NCI-H82 (cell line): ENCODE measurements around the gene AGAP1.
A peak's percentile ranks its signal among the peaks of the same experiment; 100 is the strongest.
"Not testable (repeated sequence)": the region's sequence is repeated elsewhere in the genome, so short reads cannot be mapped to it uniquely, and the experiment has no call there.

ENCODE experiments used
- DNase-seq: peaks from one replicate; lab custom pipeline; 2025; lab: John Stamatoyannopoulos, UW

The AGAP1 gene

DNA sequence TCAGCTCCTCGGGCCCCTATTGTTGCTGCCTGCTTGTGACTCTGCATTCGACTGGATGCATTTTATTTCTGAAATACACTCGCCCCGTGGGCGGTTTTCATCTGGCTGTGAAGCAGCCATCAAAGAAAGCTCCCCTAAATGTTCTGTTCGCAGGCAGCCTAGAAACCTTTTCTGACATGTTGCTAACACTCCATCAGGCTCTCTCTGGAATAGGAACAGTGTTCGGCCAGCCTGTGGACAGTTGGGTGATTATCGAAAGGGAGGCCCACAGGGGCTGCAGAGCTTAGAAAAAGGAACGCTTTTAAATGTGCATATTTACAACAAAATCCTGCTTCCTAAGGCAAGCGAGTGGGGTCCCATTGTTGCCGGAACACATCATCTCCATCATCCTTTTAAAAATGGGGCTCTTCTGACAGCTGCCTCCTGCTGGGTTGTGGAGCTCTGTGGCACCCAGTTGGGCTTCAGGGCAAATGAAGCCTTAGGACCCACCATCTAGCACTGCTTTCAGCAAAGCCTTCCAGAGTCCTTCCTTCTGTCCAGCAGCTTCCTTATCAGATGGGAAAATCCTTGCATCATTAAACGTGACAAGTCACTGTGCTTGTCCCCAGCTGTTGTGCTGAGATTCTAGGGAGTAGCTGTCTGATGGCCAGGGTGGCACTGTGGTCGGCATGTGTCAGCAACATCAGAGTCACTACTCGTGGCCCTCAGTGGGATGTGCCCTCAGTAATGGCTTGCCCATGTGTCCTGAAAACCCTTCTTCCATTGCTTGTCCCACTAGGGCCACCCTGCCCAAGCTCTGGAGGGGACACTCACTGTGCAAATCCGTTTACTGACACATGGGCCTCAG lies 571.7 kb downstream of the AGAP1 start:
- DNase-seq = no peak

DNA sequence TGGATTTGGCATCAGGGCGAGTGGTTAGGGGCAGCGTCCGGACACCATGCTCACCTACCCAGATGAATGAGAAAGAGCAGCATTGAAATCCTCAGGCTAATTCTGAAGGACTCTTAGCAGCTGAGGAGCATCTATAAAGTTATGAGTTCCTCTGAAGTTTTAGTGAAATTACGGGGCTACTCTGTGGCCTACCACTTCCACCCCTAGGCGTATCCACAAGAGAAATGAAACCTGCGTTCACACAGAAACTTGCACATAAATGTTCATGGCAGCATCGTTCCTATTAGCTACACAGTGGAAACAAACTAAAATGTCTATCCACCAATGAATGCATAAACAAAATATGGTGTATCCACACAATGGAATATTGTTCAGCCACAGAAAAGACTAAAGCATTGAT lies 576.4 kb downstream of the AGAP1 start:
- no peak for DNase-seq

DNA sequence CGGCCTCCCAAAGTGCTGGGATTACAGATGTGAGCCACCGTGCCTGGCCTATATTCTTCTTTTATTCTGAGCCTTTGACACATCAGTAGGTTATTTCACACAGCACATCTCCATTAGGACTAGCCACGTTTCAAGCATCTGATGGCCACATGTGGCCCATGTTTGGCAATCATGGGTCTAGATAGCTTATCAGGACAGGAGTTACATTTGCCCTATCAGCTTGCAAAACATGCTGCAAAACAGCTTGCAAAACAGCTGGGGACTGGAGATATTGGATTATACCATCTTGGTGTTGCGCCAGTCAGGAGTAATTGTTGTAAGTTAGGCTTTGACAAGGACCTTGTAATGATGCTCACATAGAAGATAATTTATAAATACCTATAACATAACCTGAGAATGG lies 579.4 kb downstream of the AGAP1 start:
- peak; percentile 85 for DNase-seq

DNA sequence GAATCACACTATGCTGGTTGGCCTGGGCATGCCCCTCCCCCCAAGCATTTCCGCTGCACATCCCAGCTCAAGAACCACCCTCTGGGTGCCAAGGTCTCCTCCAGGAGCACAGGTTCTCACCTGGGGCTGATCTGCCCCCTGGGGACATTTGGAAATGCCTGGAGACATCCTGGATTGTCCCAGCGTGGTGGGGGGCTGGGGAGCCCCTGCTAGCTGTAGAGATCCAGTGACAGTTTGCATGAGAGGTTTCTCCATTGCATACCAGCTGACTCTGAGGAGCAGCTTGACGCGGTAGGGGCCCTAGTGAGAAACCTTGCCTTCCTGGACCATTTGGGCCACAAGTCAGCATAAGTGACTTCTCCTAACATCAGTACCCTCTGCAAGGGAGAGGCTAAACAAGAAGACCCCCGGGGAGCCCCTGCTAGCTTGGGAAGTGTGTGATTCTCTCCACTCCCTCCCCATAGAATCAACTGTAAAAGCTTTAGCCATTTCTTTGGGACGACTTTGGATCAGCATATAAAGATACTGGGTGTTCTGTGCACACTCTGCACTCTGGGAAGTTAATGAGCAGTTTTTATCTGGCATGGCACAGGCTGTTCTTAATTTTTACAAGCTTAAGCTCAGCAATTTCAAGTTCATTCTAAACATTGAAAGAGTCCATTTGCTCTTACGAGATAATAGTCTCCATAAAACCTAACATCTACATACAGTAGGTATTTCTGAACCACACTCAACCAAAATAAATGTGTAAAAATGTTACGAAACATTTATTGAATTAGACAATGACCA lies 580.2 kb downstream of the AGAP1 start:
- DNase-seq = no peak

DNA sequence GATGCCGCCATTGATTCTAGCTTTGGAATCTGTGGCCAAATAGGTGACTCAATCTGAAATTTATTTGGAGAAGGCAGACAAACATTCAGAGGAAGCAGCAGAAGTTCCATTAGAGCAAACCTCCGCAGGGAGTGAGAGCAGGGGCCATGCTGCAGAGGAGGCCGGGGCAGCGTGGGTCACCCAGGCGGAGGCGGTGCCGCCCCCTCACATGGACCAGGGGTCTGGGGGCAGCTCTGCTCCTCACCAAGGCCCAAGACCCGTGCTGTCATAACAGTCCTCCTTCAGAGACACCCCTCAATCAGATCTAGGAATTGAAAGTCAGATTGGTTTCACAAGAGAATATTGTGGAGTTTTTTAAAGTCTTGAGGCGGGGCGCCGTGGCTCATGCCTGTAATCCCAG lies 582.0 kb downstream of the AGAP1 start:
- no peak for DNase-seq

DNA sequence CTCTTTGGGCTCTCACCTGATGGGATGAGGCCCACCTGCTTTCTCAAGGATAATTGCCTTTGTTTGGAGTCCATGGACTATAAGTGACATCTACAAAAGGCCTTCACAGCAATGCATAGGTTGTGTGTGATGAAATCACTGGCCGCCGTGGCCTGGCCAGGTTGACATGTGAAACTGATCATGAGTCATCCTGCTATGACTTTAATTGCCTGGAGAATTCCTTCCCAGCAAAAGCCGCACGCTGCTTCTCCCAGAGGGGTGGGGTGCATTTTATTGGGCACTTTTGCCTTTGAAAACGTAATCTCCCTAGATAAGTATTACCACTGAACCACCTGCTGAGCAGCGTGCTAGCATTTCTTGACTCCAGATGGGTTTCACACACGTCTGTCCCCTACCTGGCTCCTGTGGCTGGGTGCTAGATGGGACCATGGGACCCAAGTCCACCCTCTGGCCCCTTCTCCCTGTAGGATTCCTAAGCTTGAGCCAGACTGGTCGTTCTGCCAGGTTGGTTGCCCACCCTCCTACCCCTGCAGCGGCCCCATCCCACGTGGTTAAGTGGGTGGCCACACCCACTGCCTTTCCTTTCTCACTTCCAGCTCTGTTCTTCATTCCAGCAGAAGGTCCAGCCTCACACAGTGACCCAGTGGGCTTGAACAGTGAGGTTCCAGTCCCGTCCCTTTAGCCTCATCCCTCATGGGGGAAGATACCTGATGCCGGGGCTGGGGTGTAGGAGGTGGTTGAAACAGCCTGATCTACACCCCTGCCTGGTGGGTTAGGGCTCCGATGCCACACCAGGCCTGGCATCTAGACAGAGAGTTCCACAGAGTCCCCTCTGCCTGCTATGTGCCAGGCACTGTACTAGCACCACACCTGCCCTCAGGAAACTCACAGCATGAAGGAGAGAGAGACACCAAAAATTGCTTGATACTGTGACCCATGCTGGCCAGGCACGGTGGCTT lies 584.7 kb downstream of the AGAP1 start:
- no peak for DNase-seq

DNA sequence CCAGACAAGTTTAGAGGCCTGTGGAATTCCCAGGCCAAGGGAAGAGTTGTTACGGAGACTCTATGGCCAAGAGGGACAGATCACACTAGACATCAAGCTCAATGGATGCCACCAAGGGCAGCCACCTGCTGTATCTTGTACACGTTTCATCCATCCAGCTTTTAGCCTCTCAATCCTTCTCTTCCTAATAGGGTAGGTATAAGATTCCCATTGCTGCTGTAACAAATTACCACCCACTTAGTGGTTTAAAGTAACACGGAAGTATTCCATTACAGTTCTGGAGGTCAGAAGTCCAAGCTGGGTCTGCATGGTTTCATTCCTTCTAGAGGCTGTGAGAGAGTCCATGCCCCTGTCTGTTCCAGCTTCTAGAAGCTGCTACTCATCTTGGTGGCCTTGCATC lies 586.6 kb downstream of the AGAP1 start:
- DNase-seq = no peak

DNA sequence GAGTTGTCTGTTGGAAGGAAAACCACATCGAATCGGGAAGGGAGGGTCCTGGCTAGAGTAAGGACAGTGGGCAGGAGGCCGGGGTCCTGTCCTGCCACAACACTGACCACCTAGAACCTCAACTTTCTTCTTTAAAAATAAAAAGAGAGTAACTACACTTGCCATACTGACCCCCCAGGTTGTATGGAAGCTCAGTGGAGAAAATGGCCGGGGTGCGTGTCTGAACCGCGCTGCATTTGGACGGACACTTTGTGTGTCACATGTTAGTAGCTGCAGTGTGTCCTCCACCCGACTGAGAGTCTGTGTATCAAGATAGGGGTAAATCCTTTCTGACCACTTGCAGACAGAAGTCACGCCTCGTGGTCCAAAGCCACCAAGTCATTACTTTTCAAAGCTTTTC lies 587.3 kb downstream of the AGAP1 start:
- no peak for DNase-seq

DNA sequence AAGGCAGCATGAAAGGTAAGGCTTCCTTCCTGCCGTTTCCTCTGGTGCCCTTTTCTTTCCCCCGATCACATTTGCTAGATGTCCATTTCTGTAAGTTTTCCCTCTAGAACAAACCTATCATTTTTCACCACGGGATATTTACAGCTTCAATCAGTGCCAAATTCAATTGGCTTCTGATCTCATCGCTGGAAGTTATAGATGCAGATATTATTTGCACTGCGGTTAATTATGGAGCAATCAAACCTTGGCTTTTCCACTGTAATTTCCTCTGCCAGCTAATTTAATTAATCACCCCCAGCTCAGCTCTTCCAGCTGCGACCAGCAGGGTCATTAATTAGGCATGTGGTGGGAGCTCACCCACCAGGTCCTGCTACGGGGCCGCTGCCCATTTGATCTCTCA lies 588.2 kb downstream of the AGAP1 start:
- DNase-seq = peak; percentile 15

DNA sequence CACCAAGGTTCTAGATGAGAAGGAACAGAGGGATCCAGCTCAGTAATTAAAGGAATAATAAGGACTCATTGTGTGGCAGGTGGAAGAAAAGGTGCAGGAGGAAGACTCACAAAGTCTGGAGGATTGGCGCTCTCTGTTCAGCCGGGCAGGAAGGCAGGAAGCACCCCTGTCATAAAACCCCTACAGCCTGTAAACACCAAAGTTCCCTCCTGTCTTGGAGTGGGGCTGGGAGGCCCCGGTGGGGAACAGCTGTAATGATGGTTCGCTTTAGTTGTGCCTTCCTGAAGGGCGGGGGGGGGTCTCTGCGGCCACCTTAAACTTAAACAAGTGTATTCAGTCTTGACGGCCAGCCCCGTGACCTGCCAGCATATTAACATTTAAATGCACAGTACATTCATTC lies 590.1 kb downstream of the AGAP1 start:
- DNase-seq = no peak

DNA sequence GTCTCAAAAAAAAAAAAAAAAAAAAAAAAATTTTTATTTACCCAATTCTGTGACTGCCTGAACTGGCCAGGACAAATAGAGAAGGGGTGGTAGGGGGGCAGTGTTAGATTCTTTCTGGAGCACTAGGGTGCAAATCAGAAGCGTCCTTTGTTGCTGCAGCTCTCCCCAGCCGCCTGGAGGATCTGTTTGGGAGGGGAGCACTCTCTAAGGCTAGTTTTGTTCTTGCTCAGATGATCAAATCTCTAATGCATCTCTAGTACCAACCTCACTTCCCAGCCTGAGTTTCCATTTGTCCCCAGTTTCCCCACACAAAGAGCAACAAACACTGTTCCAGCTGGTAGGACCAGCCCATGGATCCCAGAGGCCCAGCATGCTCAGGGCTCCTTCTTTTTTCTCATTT lies 591.4 kb downstream of the AGAP1 start:
- DNase-seq = no peak

DNA sequence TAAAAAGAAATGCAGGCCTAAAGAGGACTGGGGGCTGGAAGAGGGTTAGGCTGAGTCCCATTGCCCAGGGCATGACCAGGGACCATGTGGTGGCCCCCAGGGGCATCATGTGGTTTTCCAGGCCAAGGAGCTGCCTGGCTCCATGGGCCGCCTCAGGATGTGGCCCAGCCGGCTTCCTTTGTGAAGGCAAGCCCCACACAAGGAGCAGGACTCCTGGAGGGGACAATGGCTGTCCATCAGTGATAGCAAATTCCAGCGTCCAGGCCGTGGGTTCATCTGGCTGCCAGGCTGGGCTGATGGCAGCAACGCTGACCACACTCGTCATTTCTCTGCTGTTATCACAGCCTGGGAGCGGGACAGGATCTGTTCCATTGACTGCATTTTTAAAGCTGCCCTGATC lies 591.8 kb downstream of the AGAP1 start:
- DNase-seq = no peak

DNA sequence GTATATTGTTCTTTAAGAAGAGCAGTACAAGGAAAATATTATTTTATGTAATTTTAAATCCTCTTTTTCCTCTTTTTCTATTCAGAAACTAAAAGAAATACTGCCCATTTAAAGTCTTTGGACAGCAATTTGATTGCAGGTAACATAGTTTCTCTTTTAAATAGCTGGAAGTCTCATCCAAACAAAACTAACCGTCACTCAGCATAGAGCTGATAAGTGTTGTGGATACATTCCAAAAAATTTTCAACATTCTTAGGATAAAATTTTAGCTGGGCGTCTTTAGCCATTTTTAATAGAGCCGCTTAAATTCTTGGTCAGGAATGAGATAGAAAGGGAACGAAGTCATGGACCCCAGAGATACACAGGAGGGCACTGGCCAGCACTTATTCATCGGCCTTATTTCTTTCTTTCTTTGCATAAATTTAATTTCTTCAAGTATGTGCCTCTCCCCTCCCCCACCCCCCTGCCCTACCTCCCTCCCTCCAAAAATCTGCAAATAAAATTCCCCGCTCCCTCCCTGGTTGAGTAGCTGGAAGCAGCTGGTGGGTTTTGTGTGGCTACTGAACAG lies 592.6 kb downstream of the AGAP1 start:
- no peak for DNase-seq

DNA sequence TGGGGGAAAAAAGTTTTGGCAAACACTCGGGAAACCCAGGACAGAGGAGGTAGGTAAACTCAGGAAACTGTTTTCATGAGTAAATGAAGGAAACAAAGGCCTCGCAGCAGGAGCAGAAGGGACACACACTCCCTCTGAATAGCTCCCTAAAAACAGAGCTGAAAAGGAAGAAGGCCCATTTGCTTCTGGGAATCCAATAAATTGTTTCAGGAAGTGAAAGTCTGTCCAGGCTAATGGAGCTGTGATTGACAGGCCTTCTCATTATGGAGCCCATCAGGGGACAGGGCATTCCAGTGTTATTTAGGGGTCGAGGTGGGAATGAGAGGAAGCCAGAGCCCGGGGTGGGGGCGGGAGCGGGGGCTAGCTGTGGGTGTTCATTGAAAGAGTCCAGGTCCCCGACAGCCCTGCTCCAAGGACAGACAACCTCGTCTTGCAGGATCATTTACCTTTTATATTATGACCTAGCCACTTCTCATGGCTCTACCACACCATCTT lies 593.2 kb downstream of the AGAP1 start:
- DNase-seq = no peak

DNA sequence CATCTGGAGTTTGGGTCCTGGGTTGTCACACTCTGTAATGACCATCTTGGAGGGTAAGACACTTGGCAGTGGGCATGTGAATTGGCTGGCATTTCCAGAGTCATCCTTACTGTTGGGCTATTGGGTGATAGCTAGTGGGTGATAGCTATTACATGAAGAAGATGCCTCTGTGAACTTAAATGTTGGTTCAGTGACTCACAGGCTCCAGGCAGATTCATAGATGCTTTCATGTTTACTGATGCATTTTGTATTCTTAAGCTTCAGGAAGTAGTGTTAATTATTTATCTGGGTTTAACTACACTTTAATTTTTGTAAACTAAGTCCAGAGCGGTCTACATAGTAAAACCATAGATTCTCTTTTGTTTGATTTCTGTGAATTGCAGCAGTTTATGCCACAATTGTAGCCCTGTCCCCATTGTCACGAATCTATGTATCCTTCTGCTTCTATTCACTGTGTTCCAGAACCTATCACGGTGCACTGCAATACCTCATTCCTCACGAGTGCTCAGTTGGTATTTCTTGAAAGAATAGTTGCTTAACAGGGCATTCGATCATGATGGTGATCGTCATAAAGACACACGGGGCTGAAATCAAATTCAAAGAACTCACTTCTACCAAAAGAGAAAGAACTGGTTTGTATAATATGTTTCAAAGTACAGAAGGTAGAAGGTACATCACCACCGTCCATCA lies 594.7 kb downstream of the AGAP1 start:
- no peak for DNase-seq

DNA sequence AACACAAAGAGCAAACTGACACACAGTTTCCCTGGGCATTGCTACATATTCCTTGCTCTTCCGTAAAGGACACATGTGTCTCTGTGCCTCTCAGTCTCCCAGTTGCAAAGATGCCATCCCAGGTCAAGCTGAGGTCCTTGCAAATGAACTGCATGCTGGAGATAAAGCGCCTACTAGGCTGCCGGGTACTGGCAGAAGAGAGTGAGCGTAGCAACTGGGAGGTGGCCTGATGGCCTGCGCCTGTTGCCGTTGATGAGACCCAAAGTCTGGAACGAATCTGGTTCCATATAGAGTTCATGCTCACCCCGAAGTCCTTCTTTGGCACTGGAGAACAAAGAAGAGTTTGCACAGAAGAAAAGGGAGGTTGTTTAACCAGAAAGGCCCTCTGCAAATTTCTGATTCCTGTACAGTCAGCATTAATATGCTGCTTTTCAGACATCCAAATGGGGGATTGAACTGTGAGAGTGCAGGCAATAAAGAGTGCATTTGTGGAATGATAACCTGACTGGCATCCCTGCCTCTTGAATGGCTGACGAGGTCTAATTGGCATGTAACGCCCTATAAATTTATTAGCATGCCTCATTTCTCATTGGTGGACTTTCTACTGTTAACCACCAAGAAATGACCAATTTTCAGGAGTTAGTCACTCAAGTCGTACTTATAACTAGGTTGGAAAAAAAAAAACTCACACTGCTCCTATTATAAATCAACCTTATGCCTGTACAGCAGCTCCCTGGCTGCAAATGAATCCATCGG lies 595.6 kb downstream of the AGAP1 start:
- DNase-seq = no peak

DNA sequence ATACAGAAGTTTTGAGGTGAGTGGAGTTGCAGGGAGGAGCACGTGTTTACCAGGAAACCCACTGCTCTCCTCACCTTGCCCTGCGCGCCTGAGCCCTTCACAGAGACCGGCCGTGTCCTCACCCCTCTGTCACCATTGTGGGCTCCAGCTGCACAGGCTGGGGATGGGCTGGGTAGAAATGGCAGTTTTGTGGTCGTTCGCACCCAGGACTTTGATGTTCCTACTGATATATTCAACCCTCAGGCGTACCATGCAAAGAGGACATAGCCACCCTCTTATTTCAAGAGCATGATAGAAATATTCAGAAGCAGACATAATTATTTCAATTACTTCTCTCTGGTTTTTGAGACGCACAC lies 596.2 kb downstream of the AGAP1 start:
- DNase-seq = no peak

DNA sequence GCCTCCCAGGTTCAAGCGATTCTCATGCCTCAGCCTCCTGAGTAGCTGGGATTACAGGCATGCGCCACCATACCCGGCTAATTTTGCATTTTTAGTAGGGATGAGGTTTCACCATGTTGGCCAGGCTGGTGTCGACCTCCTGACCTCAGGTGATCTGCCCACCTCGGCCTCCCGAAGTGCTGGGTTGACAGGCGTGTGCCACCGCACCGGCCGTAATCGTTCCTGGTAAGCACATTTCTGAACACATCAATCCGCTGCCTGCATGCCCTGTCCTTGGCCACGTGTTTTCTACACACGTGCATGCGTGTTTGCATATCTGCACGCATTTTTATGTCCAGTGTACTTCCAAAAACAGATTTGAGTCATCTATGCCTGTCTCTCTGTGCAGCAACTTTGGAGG lies 597.0 kb downstream of the AGAP1 start:
- DNase-seq = not testable (repeated sequence)

DNA sequence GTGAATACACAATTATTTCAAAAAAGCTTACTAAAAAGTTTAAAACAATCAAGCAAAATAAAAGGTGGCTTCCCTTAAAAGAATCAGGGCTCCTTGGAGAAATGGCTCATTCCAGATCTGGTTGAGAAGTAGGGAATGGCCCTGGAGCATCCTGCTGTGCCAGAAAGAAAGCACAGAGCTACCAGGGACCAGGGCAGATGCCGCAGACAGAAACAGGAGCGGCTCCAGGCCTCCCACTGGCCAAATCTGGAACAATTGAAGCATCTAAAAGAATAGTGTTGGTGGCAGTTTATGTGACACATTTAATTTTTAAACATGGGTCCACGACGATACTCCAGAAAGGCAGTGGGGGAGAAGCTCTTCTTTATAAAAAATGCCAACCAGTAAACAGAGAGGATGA lies 598.9 kb downstream of the AGAP1 start:
- DNase-seq = no peak

DNA sequence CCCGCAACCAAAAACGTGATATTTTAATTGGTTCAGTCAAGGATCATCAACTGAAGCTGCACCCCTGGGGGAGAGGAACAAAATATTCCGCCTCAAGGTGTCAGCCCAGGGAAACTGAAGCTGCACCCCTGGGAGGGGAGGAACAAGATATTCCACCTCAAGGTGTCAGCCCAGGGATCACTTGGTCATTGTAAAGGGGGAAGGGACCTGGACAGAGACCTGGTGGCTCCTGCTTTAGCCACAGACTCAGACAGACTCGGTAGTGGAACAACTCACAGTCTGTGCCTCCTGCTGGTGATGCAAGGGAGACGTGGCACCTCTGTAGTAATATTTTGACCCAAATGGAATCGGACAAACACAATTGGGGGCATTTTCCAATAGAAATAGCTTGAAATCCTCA lies 599.3 kb downstream of the AGAP1 start:
- no peak for DNase-seq

DNA sequence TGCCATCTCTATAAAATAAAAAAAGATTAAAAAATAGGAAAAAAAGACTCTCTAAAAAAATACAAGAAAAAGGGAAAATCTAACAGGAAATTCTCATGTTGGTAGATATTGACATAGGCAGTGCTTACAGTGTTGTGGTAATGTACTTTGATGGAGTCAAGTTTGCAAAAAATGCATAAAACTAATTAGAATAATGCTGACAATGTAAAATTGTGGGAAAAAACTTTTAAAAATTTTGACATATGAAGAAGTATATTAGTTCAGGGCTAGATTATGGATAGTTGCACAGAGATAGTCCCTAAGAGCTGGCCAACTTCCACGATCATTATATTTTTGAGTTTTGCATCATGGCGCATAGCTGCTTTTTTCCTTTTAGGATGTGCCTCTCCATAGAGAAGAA lies 601.7 kb downstream of the AGAP1 start:
- DNase-seq = no peak
